Heart left ventricle (tissue), 13 donors: ENCODE measurements around the gene MDM4.

Source experiments
- POLR2A ChIP-seq, 2 donors: fragments of 450-650 bp; IDR thresholded peaks; one replicate each; pipeline ENCODE4 v1.6.1; 2017; ENCODE audit warnings: antibody characterized with exemption in 2 of 2, mild to moderate bottlenecking in 2 of 2, moderate library complexity in 2 of 2
- TF ChIP-seq, protein P1 (sequence below), 12 donors: fragments of 200-600 bp; sonication (generic) in 4 of 12; IDR thresholded peaks; one replicate each; pipeline versions ENCODE4 v1.5.0 to v1.8.0; 2018 to 2022; ENCODE audit warnings: antibody characterized with exemption in 12 of 12, mild to moderate bottlenecking in 5 of 12
- donor health status: ischemic (EF 13 %, LVEDD 7.1; RV severe dilation, severe dysfunction).
- donor health status: DM: no; HTN: yes; CAD: no.
- donor health status: DM: no; HTN: no; CAD: no.
- donor health status: ischemic (EF 25% LVEDD 6.9; RV normal size, moderate dysfunction).
- donor health status: ischemic (EF 25% LVEDD 5.7; RV mildly dilated, moderate dysfunction).
- donor health status: ischemic (EF 35%, LVEDD 5.7; RV mildly dilated, moderate dysfunction).
- donor health status: nonischemic (EF 11% LVEDD 7.7; RV severe dilation, severe dysfunction).
- donor health status: DM: yes; HTN: yes; CAD: no.
- donor health status: PGD.
- donor health status: ischemic (EF 29% LVEDD 5.4; RV normal size, mild dysfunction).
- donor health status: nonischemic (EF 23%, LVEDD 6.1; RV moderate dilation, normal function).

GRCh38 chr1:204580862-204581261 is 64.7 kb downstream of the MDM4 start:
- TF ChIP-seq POLR2A (IDR thresholded peaks at IDR 0.05): no peak
- TF ChIP-seq, protein P1, sequence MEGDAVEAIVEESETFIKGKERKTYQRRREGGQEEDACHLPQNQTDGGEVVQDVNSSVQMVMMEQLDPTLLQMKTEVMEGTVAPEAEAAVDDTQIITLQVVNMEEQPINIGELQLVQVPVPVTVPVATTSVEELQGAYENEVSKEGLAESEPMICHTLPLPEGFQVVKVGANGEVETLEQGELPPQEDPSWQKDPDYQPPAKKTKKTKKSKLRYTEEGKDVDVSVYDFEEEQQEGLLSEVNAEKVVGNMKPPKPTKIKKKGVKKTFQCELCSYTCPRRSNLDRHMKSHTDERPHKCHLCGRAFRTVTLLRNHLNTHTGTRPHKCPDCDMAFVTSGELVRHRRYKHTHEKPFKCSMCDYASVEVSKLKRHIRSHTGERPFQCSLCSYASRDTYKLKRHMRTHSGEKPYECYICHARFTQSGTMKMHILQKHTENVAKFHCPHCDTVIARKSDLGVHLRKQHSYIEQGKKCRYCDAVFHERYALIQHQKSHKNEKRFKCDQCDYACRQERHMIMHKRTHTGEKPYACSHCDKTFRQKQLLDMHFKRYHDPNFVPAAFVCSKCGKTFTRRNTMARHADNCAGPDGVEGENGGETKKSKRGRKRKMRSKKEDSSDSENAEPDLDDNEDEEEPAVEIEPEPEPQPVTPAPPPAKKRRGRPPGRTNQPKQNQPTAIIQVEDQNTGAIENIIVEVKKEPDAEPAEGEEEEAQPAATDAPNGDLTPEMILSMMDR (IDR thresholded peaks at IDR 0.05): no peak
